Measurements from ENCODE around the gene VIPAS39.
"Not testable (repeated sequence)": the region's sequence is repeated elsewhere in the genome, so short reads cannot be mapped to it uniquely, and the experiment has no call there.

VIPAS39 gene

GRCh38 chr14:77470224-77470870, 12.9 kb upstream of the VIPAS39 start:
- DNase-seq (ENCODE audit: low read depth, low spot score), result no peak

- no peak for DNase-seq (ENCODE audit: low read depth, low spot score)
Measured at GRCh38 chr14:77469539-77469938, 12.1 kb upstream of the VIPAS39 start.

DNA sequence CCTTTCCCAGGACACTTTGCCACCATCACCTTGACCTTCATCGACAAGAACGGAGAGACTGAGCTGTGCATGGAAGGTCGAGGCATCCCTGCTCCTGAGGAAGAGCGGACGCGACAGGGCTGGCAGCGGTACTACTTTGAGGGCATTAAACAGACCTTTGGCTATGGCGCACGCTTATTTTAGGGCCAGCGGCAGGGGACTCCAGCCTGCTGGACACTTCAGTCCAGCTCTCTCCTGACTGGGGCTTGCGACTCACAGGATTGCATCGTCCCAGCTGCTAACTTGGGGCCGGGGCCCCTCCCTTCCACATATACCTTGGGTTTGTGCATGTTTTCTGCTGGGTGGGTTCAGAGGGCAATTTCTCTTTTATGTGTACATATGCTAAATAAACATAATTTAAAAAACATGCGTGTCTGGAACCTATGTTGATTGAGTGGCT, 11.7 kb upstream of the VIPAS39 start:
- no peak for DNase-seq (ENCODE audit: low read depth, low spot score)

DNA sequence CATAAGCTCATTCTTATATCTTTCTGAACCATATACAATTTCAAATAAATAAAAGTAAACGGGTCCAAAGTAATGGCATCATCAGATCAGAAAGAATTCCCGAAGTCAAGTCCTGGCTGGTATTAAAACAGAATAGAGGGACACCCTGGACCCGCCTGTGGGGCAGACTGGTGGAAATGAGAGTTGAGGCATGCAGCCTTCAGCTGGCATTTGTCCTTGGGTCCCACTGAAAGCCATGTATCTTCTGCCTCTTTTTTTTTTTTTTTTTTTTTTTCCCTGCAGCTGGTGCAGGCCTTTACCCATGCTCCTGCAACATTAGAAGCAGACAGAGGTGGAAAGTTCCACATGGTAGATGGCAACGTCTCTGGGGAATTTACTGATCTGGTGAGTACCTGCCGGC, 10.4 kb upstream of the VIPAS39 start:
- no peak for DNase-seq (ENCODE audit: low read depth, low spot score)

DNA sequence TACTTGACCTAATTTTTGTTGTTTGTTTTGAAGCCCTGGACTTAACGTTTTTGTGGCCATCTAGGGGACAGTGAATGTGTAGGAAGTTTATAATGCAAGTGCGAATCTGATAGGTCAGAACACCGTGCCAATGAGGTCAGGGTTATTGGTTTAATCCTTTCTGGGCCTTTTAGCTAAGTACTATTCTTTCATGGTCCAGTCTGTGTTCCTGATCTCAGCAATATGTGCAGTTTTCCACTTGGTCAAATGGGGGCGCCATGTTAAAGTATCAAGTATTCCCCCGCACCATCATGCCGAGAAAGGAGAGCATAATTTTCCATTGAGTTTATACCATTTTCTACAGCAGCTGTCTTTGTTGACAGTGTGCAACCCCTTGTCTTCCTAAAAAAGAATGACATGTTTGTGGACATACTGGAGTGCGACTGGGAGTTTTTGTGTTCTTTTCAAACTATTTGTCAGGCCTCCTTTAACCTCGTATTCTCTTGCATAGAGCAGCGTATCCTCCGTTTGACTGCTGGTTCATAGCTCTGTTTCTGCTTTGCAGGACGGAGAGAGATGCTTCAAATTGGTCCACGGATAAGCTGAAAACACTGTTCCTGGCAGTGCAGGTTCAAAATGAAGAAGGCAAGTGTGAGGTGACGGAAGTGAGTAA, 1.8 kb upstream of the VIPAS39 start:
- peak; percentile 84 for DNase-seq (ENCODE audit: low read depth, low spot score)

- peak; percentile 45 for DNase-seq (ENCODE audit: low read depth, low spot score)
Measured at GRCh38 chr14:77458249-77458950, 999 bp upstream of the VIPAS39 start.

- DNase-seq (ENCODE audit: low read depth, low spot score), result no peak
Measured at GRCh38 chr14:77457115-77457521, 283 bp downstream of the VIPAS39 start.

GRCh38 chr14:77455966-77456640, 1.3 kb downstream of the VIPAS39 start:
- DNase-seq (ENCODE audit: low read depth, low spot score), result no peak

DNA sequence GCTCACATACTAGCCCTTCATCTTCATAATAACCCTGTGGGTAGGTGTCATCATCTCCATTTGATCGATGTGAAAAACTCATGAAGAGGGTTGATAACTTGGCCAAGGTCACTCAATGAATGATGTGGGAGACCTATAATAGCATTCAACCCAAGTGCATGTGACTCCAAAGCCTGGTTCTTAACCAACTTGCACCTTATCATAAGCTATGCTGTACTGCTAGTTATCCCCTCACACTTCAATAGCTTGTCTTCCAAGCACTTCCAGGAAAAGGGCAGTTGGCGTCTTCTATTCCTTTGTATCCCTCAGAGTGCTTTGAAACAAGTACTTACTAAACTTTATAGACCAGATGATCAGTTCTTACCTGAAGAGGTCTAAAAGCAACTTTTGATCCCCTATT, 15.2 kb downstream of the VIPAS39 start:
- no peak for DNase-seq (ENCODE audit: low read depth, low spot score)

- DNase-seq (ENCODE audit: low read depth, low spot score), result no peak
Measured at GRCh38 chr14:77439861-77440260, 17.5 kb downstream of the VIPAS39 start.

GRCh38 chr14:77438596-77438995, 18.8 kb downstream of the VIPAS39 start:
- no peak for DNase-seq (ENCODE audit: low read depth, low spot score)

GRCh38 chr14:77436042-77436441, 21.4 kb downstream of the VIPAS39 start:
- peak; percentile 36 for DNase-seq (ENCODE audit: low read depth, low spot score)

DNA sequence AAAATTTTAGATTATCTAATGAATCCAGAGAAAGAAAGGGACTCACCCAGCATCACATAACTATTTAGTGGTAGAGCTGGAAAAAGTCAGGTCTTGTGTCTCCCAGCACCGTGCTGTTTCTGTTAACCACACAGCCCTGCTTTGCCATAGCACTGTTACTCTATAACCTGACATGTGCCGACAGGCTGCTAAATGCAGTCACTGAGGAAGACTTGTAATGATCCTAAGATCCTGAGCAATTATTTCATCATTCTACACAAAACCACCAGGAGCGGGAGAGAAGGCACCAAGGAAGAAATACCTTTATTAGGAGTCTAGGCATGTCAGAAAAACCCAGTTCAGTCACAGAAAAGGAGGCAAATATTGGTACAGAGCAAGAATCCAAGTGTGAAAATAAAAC, 31.0 kb downstream of the VIPAS39 start:
- no peak for DNase-seq (ENCODE audit: low read depth, low spot score)

DNA sequence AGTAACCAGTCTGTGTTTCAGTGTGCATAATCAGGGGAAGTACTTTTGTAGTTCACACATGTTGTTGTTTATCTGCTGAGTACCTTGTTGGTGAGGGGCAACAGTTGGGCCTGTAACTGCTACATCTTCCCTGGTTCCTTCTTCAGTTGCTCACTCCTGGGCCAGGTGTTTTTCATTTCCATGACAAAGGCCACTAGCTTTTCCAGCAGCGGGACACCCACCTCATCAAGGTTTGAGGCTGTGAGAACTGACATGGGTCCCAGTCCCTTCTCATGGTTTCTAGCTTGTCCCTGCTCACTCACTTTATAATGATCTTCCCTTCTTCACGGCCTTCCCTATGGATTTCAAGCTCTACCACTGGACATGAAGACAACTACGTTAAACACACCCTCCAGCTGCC, 32.5 kb downstream of the VIPAS39 start:
- DNase-seq (ENCODE audit: low read depth, low spot score), result no peak

GRCh38 chr14:77423423-77423822, 34.0 kb downstream of the VIPAS39 start, which contains the start of gene NOXRED1:
Gene NOXRED1 (minus strand): TSS chr14:77423523. CDS start chr14:77422889, 634 bp downstream.
- no peak for DNase-seq (ENCODE audit: low read depth, low spot score)

- no peak for DNase-seq (ENCODE audit: low read depth, low spot score)
Measured at GRCh38 chr14:77421201-77421600, 36.2 kb downstream of the VIPAS39 start.

GRCh38 chr14:77416836-77417235, 40.6 kb downstream of the VIPAS39 start:
- DNase-seq (ENCODE audit: low read depth, low spot score), result no peak

DNA sequence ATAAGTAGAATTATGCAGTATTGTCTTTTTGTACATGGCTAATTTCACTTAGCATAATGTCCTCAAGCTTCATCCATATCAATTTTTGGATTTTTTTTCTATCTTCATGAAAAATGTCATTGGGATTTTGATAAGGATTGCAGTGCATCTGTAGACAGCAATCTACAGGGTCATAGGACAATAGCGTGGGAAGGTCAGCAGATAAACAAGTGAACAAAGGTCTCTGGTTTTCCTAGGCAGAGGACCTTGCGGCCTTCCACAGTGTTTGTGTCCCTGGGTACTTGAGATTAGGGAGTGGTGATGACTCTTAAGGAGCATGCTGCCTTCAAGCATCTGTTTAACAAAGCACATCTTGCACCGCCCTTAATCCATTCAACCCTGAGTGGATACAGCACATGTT, 41.3 kb downstream of the VIPAS39 start:
- not testable (repeated sequence) for DNase-seq (ENCODE audit: low read depth, low spot score)

- not testable (repeated sequence) for DNase-seq (ENCODE audit: low read depth, low spot score)
Measured at GRCh38 chr14:77415403-77416030, 41.9 kb downstream of the VIPAS39 start.

DNA sequence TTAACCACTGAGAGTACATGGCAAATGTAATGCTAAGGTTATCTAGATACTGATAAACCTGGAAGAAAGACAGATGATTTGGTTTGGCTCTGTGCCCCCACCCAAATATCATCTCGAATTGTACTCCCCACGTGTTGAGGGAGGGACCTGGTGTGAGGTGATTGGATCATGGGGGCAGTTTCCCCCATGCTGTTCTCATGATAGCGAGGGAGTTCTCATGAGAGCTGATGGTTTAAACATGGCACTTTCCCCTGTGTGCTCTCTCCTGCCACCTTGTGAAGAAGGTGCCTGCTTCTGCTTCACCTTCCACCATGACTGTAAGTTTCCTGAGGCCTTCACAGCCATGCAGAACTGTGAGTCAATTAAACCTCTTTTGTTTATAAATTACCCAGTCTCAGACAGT, 48.3 kb downstream of the VIPAS39 start:
- peak; percentile 5 for DNase-seq (ENCODE audit: low read depth, low spot score)

GRCh38 chr14:77407158-77407557, 50.2 kb downstream of the VIPAS39 start:
- no peak for DNase-seq (ENCODE audit: low read depth, low spot score)

GRCh38 chr14:77406718-77407117, 50.7 kb downstream of the VIPAS39 start:
- DNase-seq (ENCODE audit: low read depth, low spot score), result peak; percentile 5

Measured in astrocyte of the hippocampus (primary cell).